Liver (tissue), 9 donors: ENCODE measurements around the gene AKT3. TPM values are rescaled to one million over a fixed set of nuclear protein-coding genes. Genes with fewer than 3 reads are reported as not detected.

Experiments
- DNase-seq: peaks from one replicate; pipeline ENCODE4 v3.0.0-alpha.2; 2017; ENCODE audit warnings: low spot score
- H3K27ac ChIP-seq, 2 donors: one replicate each; pipeline ENCODE4 v1.7.0; 2013; ENCODE audit warnings: inconsistent platforms in 2 of 2, low read length in 2 of 2, control low read depth in 1 of 2, low read depth in 1 of 2, mild to moderate bottlenecking in 1 of 2
- H3K27me3 ChIP-seq, 4 donors: one replicate each; pipeline versions ENCODE4 v1.6.1 to v1.7.0; 2013; ENCODE audit warnings: low read length in 3 of 4, inconsistent platforms in 1 of 4, mild to moderate bottlenecking in 1 of 4, moderate library complexity in 1 of 4; ENCODE audit not compliant: control insufficient read depth in 4 of 4, insufficient read depth in 4 of 4
- H3K36me3 ChIP-seq, 4 donors: one replicate each; pipeline versions ENCODE4 v1.6.1 to v1.7.0; 2013; ENCODE audit warnings: low read length in 3 of 4, mild to moderate bottlenecking in 3 of 4, low read depth in 1 of 4, moderate library complexity in 1 of 4; ENCODE audit not compliant: control insufficient read depth in 4 of 4, insufficient read depth in 3 of 4
- H3K4me1 ChIP-seq, 4 donors: one replicate each; pipeline versions ENCODE4 v1.6.1 to v1.7.0; 2013; ENCODE audit warnings: low read length in 3 of 4, mild to moderate bottlenecking in 3 of 4, moderate library complexity in 1 of 4; ENCODE audit not compliant: control insufficient read depth in 4 of 4, insufficient read depth in 4 of 4
- H3K4me3 ChIP-seq, 3 donors: one replicate each; pipeline versions ENCODE4 v1.6.1 to v1.7.0; 2013; ENCODE audit warnings: low read length in 3 of 3, control low read depth in 1 of 3, low read depth in 1 of 3, mild to moderate bottlenecking in 1 of 3
- H3K9ac ChIP-seq, 2 donors: one replicate each; pipeline ENCODE4 v1.7.0; 2013; ENCODE audit warnings: low read length in 2 of 2, mild to moderate bottlenecking in 2 of 2, moderate library complexity in 2 of 2, control low read depth in 1 of 2, low read depth in 1 of 2
- H3K9me3 ChIP-seq, 4 donors: one replicate each; pipeline versions ENCODE4 v1.6.1 to v1.7.0; 2013; ENCODE audit warnings: low read length in 3 of 4; ENCODE audit not compliant: control insufficient read depth in 4 of 4
- ATF3 ChIP-seq: IDR thresholded peaks from 2 replicates; pipeline ENCODE4 v1.6.1; 2016; ENCODE audit warnings: antibody characterized with exemption
- EGR1 ChIP-seq, 2 donors: IDR thresholded peaks; 2 replicates each; pipeline ENCODE4 v1.6.1; 2016 to 2018; ENCODE audit warnings: antibody characterized with exemption in 2 of 2, low read depth in 2 of 2
- FOXA1 ChIP-seq: IDR thresholded peaks from 2 replicates; pipeline ENCODE4 v1.6.1; 2016; ENCODE audit warnings: antibody characterized with exemption
- FOXA2 ChIP-seq: IDR thresholded peaks from 2 replicates; pipeline ENCODE4 v1.6.1; 2016; ENCODE audit warnings: antibody characterized with exemption
- HNF4A ChIP-seq, 2 donors: conservative IDR thresholded peaks; 2 replicates each; pipeline ENCODE4 v1.6.1; 2016; ENCODE audit warnings: antibody characterized with exemption in 2 of 2, mild to moderate bottlenecking in 2 of 2
- HNF4G ChIP-seq: IDR thresholded peaks from 2 replicates; pipeline ENCODE4 v1.6.1; 2016; ENCODE audit warnings: antibody characterized with exemption
- JUND ChIP-seq, 2 donors: IDR thresholded peaks; 2 replicates each; pipeline ENCODE4 v1.6.1; 2016; ENCODE audit warnings: antibody characterized with exemption in 2 of 2
- MAX ChIP-seq: IDR thresholded peaks from 2 replicates; pipeline ENCODE4 v1.6.1; 2016; ENCODE audit warnings: antibody characterized with exemption
- NR2F2 ChIP-seq: IDR thresholded peaks from 2 replicates; pipeline ENCODE4 v1.6.1; 2016; ENCODE audit warnings: antibody characterized with exemption
- RAD21 ChIP-seq, 2 donors: IDR thresholded peaks; 2 replicates each; pipeline ENCODE4 v1.6.1; 2016; ENCODE audit warnings: antibody characterized with exemption in 2 of 2, mild to moderate bottlenecking in 2 of 2
- RXRA ChIP-seq, 2 donors: IDR thresholded peaks; 2 replicates each; pipeline ENCODE4 v1.6.1; 2017 to 2018; ENCODE audit warnings: antibody characterized with exemption in 2 of 2, mild to moderate bottlenecking in 1 of 2
- SP1 ChIP-seq: IDR thresholded peaks from 2 replicates; pipeline ENCODE4 v1.6.1; 2018; ENCODE audit warnings: antibody characterized with exemption, mild to moderate bottlenecking
- TAF1 ChIP-seq: conservative IDR thresholded peaks from 2 replicates; pipeline ENCODE4 v1.6.1; 2016; ENCODE audit warnings: antibody characterized with exemption, mild to moderate bottlenecking
- YY1 ChIP-seq: IDR thresholded peaks from 2 replicates; pipeline ENCODE4 v1.6.1; 2016; ENCODE audit warnings: antibody characterized with exemption, mild to moderate bottlenecking
- ZBTB33 ChIP-seq: IDR thresholded peaks from 2 replicates; pipeline ENCODE4 v1.6.1; 2016; ENCODE audit warnings: antibody characterized with exemption
- WGBS: extraction: QIAGEN DNeasy Blood & Tissue Kit; methylation state at CpG from one replicate; pipeline ENCODE4 v1.1.7; 2013; 5-methylcytosine and 5-hydroxymethylcytosine counted together
- polyA plus RNA-seq, 2 donors: library from polyadenylated mRNA; stranded (reverse) in 1 of 2; unstranded in 1 of 2; fragments of 200-250 nt in 1 of 2; fragments of >200 nt in 1 of 2; fragmentation: Nextera tagmentation in 1 of 2; extraction: Ambion mirVana in 1 of 2; gene quantifications; one replicate each; pipeline versions ENCODE4 v1.2.1 to v1.2.3, GENCODE V29; 2013 to 2015
- total RNA-seq, 2 donors: library from RNA; depleted of rRNA; stranded (reverse); fragments of >200 nt; gene quantifications; one replicate each; pipeline ENCODE4 v1.2.3, GENCODE V29; 2014
- TF ChIP-seq, protein P1 (sequence below): fragments of 150-350 bp; IDR thresholded peaks from 2 replicates; pipeline ENCODE4 v1.5.1; 2017; ENCODE audit warnings: improper control_type of control experiment, low read depth, low read length; ENCODE audit not compliant: missing input control
- donor health status: healthy.
- donor health status: healthy.
- donor health status: healthy.
- donor health status: healthy.
- donor health status: healthy.

The AKT3 gene
- total and polyA plus RNA-seq, 4 donors, result 1.7 to 7.6 (median 2.8) TPM

DNA sequence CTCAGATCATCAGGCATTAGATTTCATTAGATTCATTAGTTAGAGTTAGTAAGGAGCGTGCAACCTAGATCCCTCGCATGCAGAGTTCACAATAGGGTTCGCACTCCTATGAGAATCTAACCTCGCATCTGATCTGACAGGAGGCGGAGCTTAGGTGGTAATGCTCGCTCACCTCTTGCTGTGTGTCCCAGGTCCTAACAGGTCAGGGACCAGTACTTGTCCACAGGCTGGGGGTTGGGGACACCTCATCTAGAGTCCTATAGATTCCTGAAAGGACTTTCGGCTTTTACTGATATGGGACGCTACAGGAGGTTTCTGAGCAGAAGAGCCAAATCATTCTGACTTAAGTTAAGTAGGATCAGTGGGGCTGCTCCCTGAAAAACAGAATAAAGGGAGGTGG lies 91.4 kb downstream of the AKT3 start:
- Histone ChIP-seq H3K27ac (no peak overlapping the region), H3K4me3 (no peak overlapping the region), H3K27me3 (no peaks in the 10 kb centered on the region), H3K4me1 (no peaks in the 10 kb centered on the region), H3K9ac (no peak overlapping the region), H3K9me3 (no peaks in the 10 kb centered on the region), H3K36me3 (no peaks in the 10 kb centered on the region)
- no peak for DNase-seq
- 85% methylated on average over 8 of the region's 8 CpGs for WGBS
- TF ChIP-seq JUND (IDR thresholded peaks at IDR 0.05) (no peak), EGR1 (IDR thresholded peaks at IDR 0.05; ENCODE audit: low read depth in 2 of 2) (no peak), YY1 (no peak), RAD21 (IDR thresholded peaks at IDR 0.05) (no peak), TAF1 (no peak), FOXA2 (no peak), SP1 (no peak), FOXA1 (no peak), MAX (no peak), HNF4A (conservative IDR thresholded peaks at IDR 0.05) (no peak), RXRA (IDR thresholded peaks at IDR 0.05) (no peak), HNF4G (no peak), ATF3 (no peak), ZBTB33 (no peak)
- TF ChIP-seq, protein P1, sequence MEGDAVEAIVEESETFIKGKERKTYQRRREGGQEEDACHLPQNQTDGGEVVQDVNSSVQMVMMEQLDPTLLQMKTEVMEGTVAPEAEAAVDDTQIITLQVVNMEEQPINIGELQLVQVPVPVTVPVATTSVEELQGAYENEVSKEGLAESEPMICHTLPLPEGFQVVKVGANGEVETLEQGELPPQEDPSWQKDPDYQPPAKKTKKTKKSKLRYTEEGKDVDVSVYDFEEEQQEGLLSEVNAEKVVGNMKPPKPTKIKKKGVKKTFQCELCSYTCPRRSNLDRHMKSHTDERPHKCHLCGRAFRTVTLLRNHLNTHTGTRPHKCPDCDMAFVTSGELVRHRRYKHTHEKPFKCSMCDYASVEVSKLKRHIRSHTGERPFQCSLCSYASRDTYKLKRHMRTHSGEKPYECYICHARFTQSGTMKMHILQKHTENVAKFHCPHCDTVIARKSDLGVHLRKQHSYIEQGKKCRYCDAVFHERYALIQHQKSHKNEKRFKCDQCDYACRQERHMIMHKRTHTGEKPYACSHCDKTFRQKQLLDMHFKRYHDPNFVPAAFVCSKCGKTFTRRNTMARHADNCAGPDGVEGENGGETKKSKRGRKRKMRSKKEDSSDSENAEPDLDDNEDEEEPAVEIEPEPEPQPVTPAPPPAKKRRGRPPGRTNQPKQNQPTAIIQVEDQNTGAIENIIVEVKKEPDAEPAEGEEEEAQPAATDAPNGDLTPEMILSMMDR, result no peak

DNA sequence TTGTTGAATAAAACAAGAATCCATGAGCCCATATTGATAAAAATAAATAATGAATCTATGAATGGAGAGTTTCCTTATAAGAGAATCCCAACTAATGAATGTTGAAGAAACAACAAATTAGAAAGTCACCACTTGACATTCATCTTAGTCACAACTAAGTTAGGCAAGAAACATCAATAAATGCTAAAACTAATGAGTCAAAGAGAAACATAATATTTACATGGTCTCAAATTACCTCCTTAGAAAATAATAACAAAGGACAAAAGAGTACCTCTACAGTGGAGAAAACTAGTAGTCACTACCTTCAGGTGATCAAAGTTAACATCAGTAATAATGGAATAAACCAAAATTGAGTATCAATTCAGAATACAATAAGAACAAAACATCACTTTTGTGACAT lies 93.5 kb downstream of the AKT3 start:
- Histone ChIP-seq H3K36me3 (no peaks in the 10 kb centered on the region), H3K27ac (no peak overlapping the region), H3K4me3 (no peak overlapping the region), H3K9me3 (no peaks in the 10 kb centered on the region), H3K4me1 (no peaks in the 10 kb centered on the region), H3K9ac (no peak overlapping the region), H3K27me3 (no peaks in the 10 kb centered on the region)
- TF ChIP-seq YY1 (no peak), FOXA1 (no peak), HNF4G (no peak), RAD21 (IDR thresholded peaks at IDR 0.05) (no peak), TAF1 (no peak), EGR1 (IDR thresholded peaks at IDR 0.05; ENCODE audit: low read depth in 2 of 2) (no peak), NR2F2 (no peak), ATF3 (no peak), SP1 (no peak)
- TF ChIP-seq, protein P1, result no peak
- DNase-seq, result no peak
